SJCRH30 (cell line): ENCODE data around the gene MLLT3. TPM values are rescaled to one million over a fixed set of nuclear protein-coding genes. Genes with fewer than 3 reads are reported as not detected.

Source experiments
- total RNA-seq: library from RNA; depleted of rRNA; stranded (reverse); fragments of >200 nt; shearing (Covaris generic); gene quantifications from 2 replicates; pipeline ENCODE4 v1.2.3, GENCODE V29; 2014; rRNA removed

Gene MLLT3
- total RNA-seq, 1 experiment from 2014 or later = 30.9 TPM

Other genes with a start within 250 kb of the MLLT3 start
- 24.1 and 28.1 TPM in 2 replicates for gene FOCAD, start 61.8 kb upstream of the MLLT3 start, total RNA-seq